ENCODE measurements around the gene HPS1.

HPS1 gene

DNA sequence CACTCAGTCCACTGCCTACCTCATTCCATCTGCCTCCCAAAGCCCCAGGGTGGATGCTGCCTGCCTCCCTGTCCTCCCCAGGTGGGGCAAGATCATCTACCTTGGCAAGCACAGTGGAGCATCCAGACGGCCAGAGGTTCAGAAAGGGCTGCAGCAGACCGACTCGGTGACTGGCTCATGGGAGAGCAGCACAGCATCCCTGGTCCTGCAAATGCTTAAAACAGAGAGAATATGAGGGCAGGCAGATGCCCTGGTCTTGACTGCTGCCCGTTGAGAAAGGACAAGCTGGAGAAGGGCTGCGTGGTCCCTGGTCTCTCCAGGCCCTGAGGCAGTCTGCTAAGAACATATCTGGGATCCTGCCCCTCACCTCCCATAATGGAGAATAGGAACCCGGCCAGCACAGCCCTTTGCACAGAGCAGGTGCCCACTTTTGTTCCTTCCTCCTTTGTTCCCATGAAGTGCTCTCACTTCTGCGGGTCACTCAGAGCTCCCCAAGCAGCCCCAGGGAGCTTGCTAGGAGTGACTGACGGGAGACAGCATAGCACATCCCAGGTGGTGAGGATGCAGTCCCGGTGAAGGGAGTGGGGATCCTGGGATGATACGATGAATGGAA, 1.4 kb downstream of the HPS1 start:
- TF ChIP-seq TEAD4 (IDR thresholded peaks at IDR 0.05), result no peak
- no peak for TF ChIP-seq CEBPB (IDR thresholded peaks at IDR 0.05)
- TF ChIP-seq TAF1 (IDR thresholded peaks at IDR 0.05; ENCODE audit: low read depth), result no peak
- TF ChIP-seq EGR1 (IDR thresholded peaks at IDR 0.05), result no peak
- no peak for TF ChIP-seq YY1 (IDR thresholded peaks at IDR 0.05; ENCODE audit: low read depth)
- no peak for TF ChIP-seq ZBTB7A (IDR thresholded peaks at IDR 0.05; ENCODE audit: low read depth)
- no peak for TF ChIP-seq NFIC (IDR thresholded peaks at IDR 0.05)
- TF ChIP-seq RAD21 (IDR thresholded peaks at IDR 0.05; ENCODE audit: low read depth), result no peak
- TF ChIP-seq TCF12 (IDR thresholded peaks at IDR 0.05; ENCODE audit: low read depth), result no peak
- TF ChIP-seq, protein P1, sequence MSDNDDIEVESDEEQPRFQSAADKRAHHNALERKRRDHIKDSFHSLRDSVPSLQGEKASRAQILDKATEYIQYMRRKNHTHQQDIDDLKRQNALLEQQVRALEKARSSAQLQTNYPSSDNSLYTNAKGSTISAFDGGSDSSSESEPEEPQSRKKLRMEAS (IDR thresholded peaks at IDR 0.05), result no peak
- no peak for TF ChIP-seq CREB1 (IDR thresholded peaks at IDR 0.05; ENCODE audit: low read depth)
- no peak for TF ChIP-seq FOXM1 (IDR thresholded peaks at IDR 0.05; ENCODE audit: borderline replicate concordance, low read depth)
- TF ChIP-seq, protein P2, sequence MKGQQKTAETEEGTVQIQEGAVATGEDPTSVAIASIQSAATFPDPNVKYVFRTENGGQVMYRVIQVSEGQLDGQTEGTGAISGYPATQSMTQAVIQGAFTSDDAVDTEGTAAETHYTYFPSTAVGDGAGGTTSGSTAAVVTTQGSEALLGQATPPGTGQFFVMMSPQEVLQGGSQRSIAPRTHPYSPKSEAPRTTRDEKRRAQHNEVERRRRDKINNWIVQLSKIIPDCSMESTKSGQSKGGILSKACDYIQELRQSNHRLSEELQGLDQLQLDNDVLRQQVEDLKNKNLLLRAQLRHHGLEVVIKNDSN (IDR thresholded peaks at IDR 0.05), result no peak
- TF ChIP-seq, protein P3, sequence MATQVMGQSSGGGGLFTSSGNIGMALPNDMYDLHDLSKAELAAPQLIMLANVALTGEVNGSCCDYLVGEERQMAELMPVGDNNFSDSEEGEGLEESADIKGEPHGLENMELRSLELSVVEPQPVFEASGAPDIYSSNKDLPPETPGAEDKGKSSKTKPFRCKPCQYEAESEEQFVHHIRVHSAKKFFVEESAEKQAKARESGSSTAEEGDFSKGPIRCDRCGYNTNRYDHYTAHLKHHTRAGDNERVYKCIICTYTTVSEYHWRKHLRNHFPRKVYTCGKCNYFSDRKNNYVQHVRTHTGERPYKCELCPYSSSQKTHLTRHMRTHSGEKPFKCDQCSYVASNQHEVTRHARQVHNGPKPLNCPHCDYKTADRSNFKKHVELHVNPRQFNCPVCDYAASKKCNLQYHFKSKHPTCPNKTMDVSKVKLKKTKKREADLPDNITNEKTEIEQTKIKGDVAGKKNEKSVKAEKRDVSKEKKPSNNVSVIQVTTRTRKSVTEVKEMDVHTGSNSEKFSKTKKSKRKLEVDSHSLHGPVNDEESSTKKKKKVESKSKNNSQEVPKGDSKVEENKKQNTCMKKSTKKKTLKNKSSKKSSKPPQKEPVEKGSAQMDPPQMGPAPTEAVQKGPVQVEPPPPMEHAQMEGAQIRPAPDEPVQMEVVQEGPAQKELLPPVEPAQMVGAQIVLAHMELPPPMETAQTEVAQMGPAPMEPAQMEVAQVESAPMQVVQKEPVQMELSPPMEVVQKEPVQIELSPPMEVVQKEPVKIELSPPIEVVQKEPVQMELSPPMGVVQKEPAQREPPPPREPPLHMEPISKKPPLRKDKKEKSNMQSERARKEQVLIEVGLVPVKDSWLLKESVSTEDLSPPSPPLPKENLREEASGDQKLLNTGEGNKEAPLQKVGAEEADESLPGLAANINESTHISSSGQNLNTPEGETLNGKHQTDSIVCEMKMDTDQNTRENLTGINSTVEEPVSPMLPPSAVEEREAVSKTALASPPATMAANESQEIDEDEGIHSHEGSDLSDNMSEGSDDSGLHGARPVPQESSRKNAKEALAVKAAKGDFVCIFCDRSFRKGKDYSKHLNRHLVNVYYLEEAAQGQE (IDR thresholded peaks at IDR 0.05; ENCODE audit: low read depth), result no peak
- no peak for TF ChIP-seq EP300 (IDR thresholded peaks at IDR 0.05; ENCODE audit: borderline replicate concordance)

DNA sequence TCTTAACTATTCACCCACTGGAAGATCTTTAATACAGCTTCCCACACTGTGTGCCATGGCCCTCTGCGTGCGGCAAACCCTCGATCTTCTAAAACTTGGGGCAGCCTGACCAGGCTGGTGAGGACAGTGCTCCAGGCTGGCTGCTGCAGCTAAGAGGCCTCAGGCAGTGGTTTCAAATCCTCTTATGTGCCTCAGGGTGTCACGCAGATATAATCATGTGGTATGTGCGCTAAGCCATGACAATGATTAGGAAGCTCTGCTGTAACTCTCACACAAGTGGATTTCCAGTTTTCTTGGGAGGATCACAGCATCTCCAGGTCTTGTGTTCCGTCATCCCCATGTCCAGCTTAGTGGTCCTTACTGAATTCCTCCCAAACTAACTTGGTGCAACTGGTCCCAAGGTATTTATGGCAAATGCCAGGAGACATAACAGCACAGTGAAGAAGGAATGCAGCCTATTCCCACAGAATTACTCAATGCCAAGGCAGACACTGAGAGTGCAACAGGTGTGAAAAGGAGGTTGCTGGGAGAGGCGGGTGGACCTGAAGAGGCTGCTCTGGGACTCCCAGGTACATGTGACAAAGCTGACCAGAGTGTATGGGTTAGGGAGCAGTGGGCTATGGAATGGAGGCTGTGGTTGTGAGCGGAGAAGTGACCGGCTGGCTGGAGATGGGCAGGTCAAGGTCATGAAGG, 2.3 kb downstream of the HPS1 start:
- TF ChIP-seq, protein P3 (IDR thresholded peaks at IDR 0.05; ENCODE audit: low read depth), result no peak
- TF ChIP-seq CEBPB (IDR thresholded peaks at IDR 0.05) (no peak), RAD21 (IDR thresholded peaks at IDR 0.05; ENCODE audit: low read depth) (no peak), FOXM1 (IDR thresholded peaks at IDR 0.05; ENCODE audit: borderline replicate concordance, low read depth) (no peak), TCF12 (IDR thresholded peaks at IDR 0.05; ENCODE audit: low read depth) (no peak), EP300 (IDR thresholded peaks at IDR 0.05; ENCODE audit: borderline replicate concordance) (no peak), EGR1 (IDR thresholded peaks at IDR 0.05) (no peak), NFIC (IDR thresholded peaks at IDR 0.05) (no peak)
- TF ChIP-seq, protein P2 (IDR thresholded peaks at IDR 0.05), result no peak
- TF ChIP-seq, protein P1 (IDR thresholded peaks at IDR 0.05), result no peak

DNA sequence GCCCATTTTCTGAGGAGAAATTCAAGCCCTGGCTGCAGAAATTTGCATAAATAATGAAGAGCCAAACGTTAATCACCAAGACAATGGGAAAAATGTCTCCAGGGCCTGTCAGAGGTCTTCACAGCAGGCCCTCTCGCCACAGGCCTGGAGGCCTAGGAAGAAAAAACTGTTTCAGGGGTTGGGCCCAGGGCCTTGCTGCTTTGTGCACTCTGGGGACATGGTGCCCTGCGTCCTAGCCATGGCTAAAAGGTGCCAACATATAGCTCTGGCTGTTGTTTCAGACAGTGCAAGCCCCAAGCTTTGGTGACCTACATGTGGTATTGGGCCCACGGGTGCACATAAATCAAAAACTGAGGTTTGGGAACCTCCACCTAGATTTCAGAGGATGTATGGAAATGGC, 8.0 kb downstream of the HPS1 start:
- TF ChIP-seq, protein P1 (IDR thresholded peaks at IDR 0.05), result no peak
- no peak for TF ChIP-seq RAD21 (IDR thresholded peaks at IDR 0.05; ENCODE audit: low read depth)
- TF ChIP-seq YY1 (IDR thresholded peaks at IDR 0.05; ENCODE audit: low read depth), result no peak
- no peak for TF ChIP-seq EGR1 (IDR thresholded peaks at IDR 0.05)
- no peak for TF ChIP-seq EP300 (IDR thresholded peaks at IDR 0.05; ENCODE audit: borderline replicate concordance)
- TF ChIP-seq, protein P3 (IDR thresholded peaks at IDR 0.05; ENCODE audit: low read depth), result no peak
- TF ChIP-seq, protein P2 (IDR thresholded peaks at IDR 0.05), result no peak
- no peak for TF ChIP-seq ZBTB7A (IDR thresholded peaks at IDR 0.05; ENCODE audit: low read depth)
- TF ChIP-seq CEBPB (IDR thresholded peaks at IDR 0.05), result no peak
- TF ChIP-seq NFIC (IDR thresholded peaks at IDR 0.05), result no peak
- no peak for TF ChIP-seq TEAD4 (IDR thresholded peaks at IDR 0.05)
- TF ChIP-seq FOXM1 (IDR thresholded peaks at IDR 0.05; ENCODE audit: borderline replicate concordance, low read depth), result no peak
- TF ChIP-seq TCF12 (IDR thresholded peaks at IDR 0.05; ENCODE audit: low read depth), result no peak
- TF ChIP-seq TAF1 (IDR thresholded peaks at IDR 0.05; ENCODE audit: low read depth), result no peak
- TF ChIP-seq CREB1 (IDR thresholded peaks at IDR 0.05; ENCODE audit: low read depth), result no peak
